HG03108 (cell line): ENCODE data around the gene MLKL.
A peak's percentile ranks its signal among the peaks of the same experiment; 100 is the strongest.
"Not testable (repeated sequence)": the region's sequence is repeated elsewhere in the genome, so short reads cannot be mapped to it uniquely, and the experiment has no call there.

ENCODE experiments used
- ATAC-seq: cut with Tn5 transposase; IDR thresholded peaks from one replicate; pipeline ENCODE4 v1.9.1; 2021; ENCODE audit warnings: moderate library complexity; ENCODE audit not compliant: unreplicated experiment

MLKL gene

DNA sequence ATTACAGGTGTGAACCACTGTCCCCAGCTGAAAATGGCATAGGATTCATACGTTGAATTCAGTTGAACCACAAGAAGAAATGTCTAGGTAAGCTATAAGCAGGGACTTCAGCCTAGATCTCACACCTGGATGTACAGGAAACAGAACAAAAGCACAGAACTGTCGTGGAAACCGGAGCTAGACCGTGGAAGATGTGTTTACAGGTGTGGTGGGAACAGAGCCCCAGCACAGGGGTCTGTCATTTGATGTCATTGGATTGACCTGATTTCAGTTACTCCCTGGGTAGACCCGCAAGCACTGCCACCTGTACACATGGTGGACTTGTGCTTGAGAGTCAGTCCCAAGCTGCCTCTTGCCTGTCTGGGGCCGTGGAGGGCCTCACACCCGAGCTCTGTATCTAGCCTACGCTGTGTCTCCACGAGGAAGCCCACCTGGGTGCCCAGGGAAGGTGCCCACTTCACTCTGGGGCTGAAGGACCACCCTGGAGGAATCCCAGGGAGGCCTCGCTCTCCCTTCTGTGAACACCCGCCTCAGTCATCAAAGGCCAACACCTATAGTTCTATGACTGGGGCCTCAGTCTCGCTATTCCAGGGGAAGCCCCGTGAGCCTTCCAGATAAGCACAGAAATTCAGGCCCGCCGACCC is 32.2 kb upstream of the MLKL start:
- ATAC-seq: no peak

DNA sequence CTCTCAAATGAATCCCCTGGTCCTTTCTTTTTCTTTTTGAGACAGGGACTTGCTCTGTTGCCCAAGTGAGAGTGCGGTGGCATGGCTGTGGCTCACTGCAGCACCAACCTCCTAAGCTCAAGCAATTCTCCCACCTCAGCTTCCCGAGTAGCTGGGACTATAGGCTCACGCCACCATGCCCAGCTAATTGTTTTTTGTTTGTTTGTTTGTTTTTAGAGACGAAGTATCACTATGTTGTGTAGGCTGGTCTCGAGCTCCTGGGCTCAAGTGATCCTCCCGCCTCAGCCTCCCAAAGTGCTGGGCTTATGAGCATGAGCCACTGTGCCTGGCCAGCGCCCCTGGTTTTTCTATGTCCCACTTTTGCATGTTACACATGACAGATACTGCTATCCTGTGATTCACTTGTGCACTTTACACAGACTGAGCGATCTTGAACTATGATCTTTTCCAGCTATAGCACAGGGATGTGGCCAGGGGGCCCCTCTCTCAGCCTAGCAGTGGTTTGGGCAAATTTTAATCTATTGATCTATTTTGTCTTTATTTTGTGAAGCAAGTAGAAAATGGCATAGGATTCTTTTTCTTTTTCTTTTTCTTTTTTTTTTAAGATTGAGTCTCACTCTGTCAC is 31.3 kb upstream of the MLKL start:
- ATAC-seq: no peak

DNA sequence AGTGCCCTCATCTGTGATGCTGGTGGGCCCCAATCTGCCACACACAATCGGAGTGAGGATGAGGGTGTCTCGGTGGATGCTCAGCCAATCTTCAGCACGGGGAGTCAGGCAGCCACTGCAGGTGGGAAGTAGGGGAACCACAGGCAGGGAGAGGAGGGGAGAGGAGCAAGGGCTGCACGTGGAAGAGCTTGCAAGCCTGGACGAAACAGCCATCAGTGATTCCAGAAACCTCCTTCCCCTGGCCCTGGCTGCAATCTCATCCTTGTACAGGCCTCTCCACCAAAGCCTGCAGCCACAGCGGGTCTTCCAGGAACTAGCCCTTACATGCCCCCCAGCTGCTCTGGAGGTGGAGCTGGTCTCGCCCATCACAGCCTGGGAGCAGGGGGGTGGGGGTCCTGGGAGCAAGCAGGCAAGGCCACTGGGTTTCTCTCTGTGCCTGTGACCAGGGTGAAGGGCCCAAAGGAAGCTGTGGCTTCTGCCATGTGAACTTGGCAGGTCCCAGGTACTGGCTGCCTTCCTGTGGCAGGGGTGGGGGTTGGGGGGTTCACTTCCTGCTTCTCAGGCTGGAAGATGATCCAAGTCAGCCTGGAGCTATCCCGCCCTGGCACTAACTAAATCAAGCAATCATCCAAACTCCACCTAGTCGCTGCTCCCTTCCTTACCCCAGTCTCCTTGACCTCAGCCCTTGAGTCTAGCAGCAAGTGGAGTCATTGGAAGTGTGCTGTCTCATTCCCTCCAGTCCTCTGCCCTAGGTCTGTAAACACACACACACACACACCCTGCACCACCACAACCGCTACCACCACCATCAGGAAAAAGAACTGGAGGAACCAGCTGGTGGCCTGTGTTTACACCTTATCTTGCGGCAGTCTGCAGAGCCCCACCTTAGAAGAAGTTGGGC is 29.4 kb upstream of the MLKL start:
- ATAC-seq: no peak

DNA sequence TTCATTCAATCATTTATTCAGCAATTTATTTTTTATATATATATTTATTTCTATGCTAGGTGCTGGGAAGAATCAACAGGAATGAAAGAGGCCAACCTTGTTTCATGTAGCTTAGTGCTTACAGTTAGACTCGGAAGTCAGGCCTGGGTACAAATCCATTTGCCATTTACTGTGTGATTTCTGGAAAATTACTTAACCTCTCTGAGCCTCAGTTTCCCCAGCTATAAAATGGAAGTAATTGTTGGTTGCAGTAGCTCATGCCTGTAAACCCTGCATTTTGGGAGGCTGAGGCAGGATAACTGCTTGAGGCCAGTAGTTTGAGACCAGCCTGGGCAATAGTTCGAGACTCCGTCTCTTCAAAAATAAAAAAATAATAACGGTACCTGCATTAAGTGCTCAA is 27.2 kb upstream of the MLKL start:
- ATAC-seq: no peak

DNA sequence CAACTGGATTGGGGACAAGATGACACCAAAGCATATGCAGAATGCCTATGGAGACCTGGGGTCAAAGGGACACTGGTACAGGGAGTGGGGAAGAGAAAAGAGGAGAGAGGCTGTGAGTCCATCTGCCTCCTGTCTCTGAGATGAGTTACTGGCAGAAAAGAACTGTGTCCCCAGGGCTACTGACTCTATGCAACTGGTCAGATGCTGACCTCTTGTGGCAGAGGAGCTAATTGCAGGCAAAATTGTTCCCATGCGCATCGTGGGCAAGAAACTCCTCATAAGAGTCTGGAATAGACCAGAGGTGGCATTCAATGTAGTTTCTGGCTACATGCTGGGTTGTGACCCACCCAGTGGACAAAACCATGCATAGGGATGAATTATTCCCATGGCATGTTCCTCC is 26.1 kb upstream of the MLKL start:
- no peak for ATAC-seq

DNA sequence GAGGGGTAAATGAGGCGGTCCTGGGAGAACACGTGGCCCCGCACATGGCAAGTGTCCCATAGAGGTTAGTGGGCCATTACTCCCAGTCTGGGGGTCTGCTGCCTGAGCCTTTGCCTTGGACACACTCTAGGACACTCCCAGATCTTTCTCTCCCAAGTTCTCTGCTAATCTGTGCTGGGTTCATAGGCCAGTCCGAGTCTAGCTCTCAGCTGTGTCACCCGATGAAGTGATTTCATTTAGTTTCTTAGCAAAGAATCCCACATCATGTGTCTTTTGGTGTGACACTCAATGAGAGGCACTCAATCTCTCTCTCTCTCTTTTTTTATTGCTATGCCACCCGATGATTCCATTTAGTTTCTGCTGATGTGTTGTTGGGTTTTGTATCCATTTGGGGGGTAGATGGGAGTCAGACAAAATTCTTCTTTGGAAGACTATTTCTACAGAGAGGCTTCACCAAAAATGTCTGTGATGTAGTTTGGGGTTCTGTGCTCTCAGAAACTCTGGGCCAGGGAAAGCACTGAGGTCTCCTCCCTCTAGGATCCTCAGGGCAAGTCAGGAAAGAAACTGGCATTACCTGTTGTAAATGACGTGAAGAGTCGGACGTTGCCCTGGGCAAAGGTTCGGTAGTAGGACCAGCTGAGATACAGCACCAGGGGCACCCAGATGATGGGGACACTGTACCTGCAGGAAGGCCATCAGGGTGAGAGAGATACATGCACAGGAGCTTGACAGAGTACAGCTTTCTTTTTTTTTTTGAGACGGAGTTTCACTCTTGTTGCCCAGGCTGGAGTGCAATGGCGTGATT is 25.2 kb upstream of the MLKL start:
- ATAC-seq: no peak

DNA sequence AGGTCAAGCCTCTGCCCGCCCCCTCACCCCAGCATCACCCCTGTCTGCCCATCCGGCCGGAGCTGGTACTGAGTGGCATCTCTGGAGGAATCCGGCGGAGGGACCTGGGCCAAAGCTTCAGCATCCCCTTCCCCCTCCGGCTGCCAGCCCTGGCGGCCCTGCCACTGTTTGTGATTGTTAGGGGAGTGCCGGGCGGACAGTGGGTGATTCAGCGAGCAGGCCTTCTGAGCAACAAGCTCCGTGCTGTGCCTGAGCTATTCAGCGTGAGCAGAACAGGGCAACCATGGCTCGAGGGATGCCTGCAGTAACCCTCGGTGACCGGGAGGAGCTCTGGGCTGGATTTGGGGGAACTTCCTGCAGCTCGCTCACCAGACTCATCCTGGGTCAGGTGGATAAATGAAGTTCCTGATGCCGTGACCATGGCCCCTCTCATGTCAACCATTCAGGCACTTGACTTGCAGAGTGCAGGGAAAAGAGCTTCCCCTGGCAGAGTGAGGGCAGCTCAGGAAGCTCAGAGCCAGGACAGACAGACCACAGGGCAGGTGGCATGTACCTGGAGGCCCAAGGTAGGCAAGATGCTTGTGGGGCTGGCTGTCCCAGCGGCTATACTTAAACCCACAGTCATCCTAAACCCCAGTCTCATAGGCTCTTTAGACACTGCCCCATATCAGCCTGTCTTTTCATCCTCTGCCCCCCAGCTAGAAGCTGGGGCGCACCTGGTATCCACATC is 24.3 kb upstream of the MLKL start:
- no peak for ATAC-seq

DNA sequence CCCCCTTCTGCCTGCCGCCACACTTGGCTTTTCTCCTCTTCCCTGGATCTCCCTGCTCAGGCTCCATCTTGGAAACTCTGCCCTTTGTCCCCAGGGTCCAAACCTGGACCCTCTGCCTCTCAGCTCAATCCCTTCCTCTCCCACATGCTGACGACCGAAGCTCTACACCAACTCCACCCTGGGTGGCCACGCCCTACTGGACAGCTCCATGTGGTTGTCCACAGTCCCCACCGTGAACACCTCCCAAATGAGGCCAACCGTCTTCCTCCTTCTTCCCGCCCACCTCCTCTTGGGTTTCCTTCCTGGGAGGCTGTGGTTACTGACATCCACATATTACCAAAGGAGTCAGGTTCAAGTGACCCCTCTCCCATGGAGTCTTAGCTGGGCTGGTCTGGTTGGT is 22.6 kb upstream of the MLKL start:
- no peak for ATAC-seq

DNA sequence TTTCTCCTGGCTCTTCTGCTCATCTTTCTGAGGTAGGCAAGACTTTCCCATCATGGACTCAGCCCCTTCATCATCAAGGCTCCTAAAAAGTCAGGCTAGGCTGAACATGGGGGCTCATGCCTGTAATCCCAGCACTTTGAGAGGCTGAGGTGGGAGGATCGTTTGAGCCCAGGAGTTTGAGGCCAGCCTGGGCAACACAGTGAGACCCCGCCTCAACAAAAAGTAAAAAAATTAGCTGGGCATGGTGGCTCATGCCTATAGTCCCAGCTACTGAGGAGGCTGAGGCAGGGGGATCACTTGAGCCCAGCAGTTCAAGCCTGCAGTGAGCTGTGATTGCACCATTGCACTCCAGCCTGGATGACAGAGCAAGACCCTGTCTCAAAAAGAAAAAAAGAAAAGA is 21.5 kb upstream of the MLKL start:
- not testable (repeated sequence) for ATAC-seq

DNA sequence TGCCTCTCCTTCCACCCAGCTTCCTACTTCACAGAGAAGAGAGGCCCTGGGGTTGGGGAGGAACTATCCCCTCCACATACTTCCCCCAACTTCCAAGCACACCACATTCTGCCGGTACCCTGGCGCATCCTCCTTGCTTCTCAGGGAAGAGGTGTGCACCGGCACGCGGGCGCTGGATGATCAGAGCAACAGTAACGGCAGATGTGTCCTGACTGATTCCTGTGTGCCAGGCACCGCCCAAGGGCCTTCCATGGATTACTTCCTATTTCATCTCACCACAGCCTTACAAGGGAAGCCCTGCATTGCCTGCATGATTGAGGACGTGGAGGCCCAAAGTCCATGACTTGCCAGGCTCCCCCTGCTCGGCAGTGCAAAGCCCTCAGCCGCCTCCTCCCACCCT is 21.1 kb upstream of the MLKL start:
- no peak for ATAC-seq

DNA sequence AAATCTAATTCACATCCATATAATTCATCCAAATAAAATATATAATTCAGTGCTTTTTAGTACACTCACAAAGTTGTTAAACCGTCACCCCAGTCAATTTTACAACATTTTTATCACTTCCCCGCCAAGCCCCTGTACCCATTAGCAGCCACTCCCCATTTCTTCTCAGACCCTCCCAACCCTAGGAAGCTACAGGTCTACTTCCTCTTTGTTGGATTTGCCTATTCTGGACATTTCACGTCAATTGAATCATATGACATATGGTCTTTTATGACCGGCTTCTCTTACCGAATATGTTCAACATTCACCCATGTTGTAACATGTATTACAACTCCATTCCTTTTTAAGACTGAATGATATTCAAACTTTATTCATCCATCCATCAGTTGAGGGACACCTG is 19.9 kb upstream of the MLKL start:
- no peak for ATAC-seq

DNA sequence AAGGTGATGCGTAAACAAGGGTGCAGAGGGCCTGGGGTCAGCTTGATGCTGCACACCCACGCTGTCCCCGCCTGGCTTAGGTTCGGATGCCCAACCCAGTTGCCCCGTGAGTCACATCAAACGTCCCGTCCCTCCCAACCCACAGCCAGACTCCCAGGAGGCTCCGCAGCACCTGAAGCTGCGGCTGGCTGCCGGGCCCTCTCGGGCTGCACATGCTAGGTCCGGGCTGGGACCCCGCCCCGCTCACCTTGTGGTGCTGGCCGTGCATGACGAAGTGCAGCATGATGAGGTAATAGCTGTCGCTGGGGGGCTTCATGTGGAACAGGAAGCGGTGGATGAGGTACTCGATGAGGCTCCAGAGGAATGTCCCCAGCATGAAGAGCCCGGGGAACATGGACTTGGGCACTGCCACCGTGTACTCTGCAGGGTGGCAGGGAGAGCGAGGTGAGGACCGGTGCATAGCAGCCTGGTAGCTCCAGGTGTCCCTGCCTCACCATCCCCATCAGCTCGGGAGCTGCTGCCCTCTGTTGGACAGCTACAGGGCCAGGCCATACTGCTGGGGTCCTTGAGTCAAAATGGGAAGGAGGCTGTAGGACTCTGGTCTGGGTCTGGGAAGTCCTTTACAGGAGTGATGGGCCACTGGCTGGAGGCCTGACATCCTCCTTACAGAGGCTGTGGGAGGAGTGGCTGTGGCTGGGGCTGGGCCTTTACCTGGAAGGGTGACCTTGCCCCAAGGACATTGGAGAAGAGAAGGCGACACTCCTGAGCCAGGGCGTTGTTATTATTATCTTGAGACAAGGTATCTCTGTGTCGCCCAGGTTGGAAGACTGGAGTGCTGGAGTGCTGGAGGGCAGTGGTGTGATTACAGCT is 18.3 kb upstream of the MLKL start:
- no peak for ATAC-seq

DNA sequence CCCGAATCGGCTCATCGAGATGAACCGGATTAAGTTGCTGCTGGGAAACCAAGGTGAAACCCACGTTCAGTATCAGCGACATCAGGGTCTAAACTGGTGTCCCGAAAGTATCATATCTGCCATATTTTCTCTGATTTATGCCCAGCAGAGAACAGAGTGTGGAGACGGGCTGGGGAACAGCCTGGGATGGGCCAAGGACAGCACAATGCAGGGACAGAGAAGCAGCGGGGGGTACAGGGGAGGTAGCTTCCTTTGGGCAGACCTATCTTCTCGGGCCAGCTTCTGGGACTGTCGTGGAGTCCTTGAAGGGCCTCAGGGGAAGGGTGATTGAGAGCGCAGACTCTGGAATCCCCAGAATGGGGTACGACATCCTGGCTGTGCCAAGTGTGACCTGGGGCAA is 17.5 kb upstream of the MLKL start:
- no peak for ATAC-seq

DNA sequence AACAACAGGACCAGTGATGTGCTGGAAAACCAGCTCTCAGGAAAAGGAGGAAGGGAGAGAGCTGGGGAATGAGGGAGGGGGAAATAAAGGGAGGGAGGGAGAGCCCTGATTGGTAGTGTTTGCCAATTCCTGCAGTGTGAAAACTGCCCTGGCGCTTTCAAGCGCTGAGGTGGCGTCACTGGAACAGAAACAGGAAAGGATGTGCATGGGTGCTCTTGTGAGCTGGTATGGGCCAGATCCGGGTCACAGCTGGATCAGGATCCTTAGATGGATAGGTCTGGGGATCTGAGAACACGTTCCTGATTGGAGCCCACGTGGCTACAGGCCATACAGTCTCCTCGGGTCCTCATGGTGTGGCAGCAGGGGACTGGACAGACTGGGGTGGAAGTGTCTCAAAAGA is 16.7 kb upstream of the MLKL start:
- no peak for ATAC-seq

DNA sequence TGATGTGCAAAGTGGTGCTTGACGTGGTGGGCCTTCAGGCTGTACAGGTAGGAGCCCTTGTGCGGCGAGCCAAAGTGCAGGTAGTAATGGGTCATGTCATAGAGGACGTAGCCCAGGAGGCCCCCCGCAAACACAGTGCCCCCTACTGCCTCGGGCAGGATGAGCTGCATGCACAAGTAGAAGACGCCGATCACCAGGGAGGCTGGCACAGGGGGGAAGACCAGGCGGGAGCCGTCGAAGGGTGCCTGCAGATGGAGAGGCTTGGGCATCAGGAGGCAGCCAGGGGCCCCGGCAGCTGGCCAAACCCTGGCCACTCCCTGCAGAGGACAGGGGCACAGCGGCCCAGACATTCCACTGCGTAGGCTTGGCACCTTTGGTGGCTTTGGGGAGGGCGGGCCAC is 15.7 kb upstream of the MLKL start:
- ATAC-seq: no peak

DNA sequence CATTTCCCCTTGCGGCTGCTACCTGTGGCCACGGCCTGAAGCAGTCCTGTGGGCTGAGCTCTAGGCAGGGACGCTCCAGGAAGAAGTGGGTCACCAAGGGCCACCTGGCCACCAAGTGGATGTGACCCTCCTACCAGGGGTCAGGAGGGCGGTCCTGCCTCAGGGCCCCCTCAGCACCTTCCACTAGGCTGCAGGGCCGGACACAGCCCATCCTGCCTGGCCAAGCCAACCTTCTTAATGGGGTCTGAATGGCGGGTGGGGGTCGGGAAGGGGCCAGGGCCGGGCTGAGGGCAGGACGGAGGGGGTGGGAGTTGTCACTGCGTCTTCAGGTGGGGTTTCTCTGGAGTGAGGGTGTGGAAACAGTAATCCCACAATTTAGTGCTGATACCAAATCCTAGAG is 13.2 kb upstream of the MLKL start:
- no peak for ATAC-seq

DNA sequence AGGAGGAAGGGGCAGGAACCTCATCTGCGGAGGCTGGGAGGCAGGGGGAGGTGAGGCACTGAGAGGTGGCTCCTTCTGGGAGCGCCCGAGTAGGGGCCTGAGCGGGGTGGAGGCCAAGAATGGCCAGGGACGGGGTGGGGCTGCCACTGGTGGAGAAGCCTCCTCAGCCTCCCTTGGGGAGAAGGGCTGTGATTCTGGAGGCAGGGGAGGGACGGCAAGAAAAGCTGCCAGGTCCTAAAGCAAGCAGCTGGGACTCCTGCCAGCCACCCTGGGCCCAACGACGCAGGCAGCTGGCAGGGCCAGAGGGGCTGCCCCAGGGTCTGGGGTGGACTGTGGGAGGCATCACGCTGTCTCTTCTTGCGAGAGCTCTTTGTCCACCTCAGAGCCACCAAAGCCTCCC is 12.7 kb upstream of the MLKL start:
- ATAC-seq: no peak

DNA sequence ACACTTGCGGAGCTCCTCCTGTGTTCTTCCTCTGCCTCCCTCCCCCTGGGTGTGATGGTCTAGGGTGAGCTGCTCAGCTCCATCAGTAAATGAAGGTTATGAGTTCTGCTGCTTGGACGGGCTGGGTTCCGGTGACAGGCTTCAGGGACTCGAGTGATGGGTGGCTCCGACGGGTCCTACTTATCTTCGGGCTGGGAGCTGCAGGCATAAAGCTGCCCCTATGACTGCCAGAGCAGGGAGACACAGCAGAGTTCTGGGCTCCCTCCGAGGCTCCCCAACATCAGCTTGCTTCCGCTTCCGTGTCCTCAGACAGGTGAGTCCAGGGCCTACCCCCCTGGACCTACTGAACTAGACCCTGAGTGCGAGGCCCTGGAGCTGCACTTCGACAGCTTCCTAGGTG is 11.3 kb upstream of the MLKL start:
- no peak for ATAC-seq

DNA sequence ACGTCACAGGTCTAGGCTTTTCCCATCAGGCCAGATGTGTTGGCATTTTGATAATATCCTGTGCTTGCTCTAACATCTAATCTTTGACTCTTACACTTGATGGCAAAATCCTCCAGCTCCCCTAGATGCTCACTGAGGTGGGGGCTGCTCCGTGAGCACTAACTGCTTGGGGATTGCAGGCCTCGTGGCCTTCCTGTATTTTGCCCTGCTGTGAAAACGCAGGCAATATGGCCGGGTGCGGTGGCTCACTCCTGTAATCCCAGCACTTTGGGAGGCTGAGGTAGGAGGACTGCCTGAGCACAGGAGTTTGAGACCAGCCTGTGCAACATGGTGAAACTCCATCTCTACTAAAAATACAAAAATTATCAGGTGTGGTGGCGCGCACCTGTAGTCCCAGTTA is 9.7 kb upstream of the MLKL start:
- no peak for ATAC-seq

DNA sequence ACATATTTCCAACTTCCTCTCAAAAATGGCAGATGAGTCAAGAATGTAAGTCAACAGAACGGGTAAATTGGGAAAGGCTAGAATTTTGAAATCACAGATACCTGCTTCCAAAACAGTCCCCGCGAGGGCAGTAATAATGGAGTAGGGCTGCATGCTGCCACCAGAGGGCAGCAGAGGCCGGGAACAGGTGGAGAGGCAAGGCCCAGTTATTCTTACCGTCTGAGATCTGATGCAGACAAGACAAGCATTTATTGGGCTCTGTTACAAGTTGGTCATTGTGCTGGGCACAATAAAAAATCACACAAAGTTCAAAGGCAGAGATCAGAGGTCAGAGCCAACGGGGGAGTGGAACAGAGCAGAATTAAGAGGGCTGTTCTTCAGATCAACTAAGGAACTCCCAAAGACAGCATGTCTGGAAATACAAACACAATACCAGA is 8.8 kb upstream of the MLKL start:
- ATAC-seq: peak; percentile 83
